HCEC 1CT (cell line): ENCODE measurements around the gene APOL6.
"Not testable (repeated sequence)": the region's sequence is repeated elsewhere in the genome, so short reads cannot be mapped to it uniquely, and the experiment has no call there.

Source experiments
- DNase-seq: peaks from one replicate; pipeline ENCODE4 v3.0.0-alpha.2; 2017

Gene APOL6

GRCh38 chr22:35638410-35638809 is 9.8 kb upstream of the APOL6 start:
- DNase-seq, result peak; percentile 82

DNA sequence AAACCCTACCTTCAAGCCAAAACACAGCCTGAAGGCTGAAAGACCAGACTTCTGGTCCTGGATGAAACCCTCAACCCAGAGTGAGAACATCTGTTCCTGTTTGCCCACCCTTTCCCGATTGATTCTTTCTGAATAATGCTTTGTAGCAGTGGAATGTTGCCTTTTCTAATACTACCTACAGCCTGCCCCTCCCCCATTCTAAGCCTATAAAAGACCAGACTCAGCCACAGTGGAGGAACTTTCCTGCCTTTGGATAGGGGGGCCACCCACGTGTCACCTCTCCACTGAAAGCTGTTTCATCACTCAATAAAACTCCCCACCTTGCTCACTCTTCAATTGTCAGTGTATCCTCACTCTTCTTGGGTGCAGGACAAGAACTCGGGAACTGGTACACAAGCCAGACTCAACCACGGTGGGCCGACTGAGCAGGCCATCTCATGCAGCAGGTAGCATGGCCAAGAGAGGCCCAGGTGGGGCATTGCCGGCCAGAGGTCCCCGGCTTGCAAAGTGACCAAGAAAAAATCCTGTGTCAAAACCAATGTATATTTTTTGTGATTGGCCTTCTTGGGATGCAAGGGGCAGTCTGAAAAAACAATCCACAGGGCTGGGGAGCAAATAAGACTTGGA is 6.6 kb upstream of the APOL6 start:
- no peak for DNase-seq

DNA sequence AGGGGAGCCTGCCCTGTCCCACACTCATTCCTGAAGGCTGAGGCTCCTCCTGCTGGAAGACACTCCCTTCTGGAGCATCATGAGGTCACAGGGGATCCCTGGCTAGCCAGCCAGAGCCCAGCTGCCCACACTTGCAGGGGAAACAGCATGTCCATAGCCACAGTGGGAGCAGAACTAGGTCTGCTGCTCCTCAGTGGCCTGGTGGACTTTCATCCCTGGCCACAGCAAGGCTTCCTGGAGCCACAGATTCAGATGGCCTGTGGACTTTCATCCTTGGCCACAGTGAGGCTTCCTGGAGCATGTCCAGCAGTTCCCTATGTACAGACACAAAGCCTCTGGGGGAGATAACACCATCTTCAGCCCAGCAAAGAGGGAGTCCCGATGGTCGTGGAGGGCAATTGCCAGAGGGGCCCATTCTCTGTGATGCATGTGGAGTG is 5.9 kb upstream of the APOL6 start:
- DNase-seq, result peak; percentile 37

DNA sequence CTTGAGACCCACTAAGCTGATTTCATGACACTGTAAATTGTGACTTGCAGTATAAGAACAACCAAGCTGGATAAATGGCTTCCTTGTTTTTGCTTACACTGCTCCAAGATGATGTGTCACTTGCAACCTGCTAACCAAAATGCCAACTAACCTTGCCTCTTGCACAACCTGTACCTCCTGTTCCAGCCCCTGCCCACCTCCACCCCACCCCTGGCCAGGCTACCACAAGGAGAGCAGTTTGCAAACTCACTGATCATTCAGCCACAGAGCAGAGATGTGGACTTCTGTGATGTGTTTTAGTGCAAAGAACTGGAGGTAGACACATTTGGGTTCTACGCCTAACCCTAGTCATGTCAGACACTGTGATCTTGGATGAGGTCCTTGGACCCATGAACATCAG is 4.3 kb upstream of the APOL6 start:
- DNase-seq, result no peak

DNA sequence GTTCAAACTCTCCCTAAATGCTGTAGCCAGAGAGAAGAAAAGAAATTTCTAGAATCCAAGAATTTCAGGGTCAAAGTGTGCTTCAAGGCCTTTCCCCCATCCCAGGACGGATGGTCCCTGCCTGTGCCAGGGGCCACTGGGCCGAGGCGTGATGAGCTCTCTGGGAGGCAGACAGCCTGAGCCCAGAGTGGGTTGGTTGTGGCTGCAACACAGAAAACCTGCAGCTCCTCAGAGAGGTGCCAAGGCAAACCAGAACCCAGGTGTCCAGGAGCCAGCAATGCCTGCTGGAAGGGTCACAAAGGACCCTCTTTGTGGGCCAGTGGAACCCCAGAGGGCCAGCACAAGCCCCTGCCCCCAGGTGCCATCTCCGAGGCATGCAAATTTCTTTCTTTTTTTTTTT is 2.6 kb upstream of the APOL6 start:
- no peak for DNase-seq

- no peak for DNase-seq
Measured at GRCh38 chr22:35649026-35649553, 844 bp downstream of the APOL6 start.

DNA sequence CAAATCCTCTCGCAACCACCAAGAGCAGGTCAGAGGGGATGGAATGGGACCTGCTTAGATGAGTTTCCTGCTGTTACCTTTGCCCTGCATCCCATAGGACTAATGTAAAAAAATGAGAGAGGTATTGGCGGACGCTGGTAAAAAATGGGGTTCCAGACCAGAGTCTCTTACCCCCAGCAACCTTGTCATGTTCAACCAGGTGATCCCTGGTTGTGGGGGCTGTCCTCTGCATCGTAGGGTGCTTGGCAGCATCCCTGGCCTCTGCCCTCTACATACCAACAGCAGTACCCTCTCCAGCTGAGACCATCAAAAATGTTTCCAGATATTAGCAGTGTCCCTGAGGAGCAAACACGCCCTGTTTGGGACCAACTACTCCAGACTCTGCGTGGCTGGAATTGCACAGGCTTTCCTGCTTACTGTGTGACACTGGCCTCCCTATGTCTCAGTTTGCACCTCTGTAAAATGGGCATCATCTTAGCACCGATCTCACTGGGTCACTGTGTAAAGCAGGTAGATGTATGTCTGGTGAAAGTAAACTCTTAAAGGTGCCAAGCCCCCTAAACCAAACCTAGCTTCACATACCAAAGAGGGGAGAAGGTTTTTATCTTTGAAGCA is 1.5 kb downstream of the APOL6 start:
- no peak for DNase-seq

GRCh38 chr22:35651085-35651484 is 2.8 kb downstream of the APOL6 start:
- DNase-seq, result no peak

- no peak for DNase-seq
Measured at GRCh38 chr22:35653824-35654223, 5.6 kb downstream of the APOL6 start.

DNA sequence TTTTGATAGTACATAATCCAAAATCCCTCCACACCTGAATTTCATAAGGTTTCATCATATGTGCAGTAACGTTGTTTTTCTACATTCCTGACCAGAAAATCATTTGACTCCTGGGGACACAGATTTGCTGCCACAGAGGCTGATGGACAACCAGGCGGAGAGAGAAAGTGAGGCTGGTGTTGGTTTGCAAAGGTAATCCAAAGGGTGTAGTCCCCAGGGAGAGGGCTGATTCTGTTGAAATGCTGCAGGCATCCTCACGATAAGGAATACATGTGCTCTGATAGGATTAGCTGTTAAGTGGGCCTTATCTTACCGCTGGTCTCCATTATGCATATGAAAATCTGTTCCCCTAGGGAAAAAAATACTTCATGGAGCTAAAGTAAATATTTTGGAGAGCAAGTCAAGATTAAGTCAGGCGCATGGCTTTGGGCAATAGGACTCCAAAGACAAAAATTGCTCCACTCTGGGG is 8.1 kb downstream of the APOL6 start:
- DNase-seq, result no peak

DNA sequence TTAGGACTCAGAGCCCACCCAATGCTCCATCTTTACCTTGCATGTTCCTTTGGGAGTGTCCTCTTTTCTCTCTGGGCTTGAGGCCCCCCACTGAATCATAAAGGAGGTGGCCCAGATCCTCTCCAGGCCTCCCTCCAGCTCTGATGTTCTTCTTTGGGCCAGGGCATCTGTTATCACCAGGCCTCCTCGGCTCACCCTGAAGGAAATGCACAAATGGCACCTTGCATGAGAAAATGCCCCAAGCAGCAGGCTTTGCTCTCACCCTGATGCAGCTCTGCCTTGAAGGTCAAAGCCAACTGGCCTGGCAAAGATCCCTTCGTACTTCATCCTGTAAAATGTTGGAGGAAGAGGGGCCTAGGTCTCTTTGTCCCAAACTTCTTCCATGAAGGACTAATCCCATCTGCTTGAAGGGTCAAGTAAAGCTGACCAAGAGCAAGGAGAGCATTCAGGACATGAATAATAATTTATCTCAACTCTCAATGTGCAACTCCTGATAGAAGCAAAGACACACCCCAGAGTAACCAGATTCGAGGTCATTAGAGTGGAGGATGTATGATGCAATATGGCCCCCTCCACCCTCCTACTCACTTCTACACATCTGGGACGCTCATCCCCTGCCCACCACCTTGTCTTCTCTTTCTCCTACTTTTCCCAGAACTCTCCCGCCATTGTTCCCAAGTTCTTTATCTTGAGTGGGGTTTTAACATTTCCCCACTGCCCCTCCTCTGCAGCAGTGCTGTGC is 9.5 kb downstream of the APOL6 start:
- no peak for DNase-seq

DNA sequence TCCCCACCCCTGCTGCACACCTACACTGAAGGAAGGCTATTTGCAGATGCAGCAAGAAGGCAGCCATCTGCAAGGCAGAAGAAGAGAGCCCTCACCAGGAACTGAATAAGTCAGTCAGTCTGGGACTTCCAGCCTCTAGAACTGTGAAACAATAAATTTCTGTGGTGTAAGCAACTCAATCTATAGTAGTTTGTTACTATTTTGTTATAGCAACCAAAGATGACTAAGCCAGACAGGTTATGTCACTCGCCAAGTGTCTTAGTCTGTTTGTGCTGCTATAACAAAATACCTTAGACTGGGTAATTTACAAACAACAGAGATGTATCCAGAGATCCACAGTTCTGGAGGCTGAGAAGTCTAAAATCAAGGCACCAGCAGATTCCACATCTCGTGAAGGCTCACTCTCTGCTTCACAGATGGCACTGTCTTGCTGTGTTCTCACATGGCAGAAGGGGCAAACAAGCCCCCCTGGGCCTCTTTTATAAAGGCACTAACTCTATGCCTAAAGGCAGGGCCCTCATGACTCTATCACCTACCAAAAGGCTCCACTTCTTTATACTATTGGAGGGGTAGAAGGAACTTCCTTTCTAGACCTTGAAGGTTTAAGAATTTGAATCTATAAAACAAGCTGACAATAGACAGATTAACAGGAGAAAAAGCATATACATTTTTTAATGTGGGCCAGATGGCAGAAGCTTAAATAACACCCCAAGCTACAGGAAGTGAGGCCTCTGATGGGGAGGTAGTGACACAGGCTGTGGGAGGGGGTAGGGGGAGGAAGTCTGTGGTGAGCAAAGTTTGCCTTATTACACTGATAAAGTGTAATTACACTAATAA is 12.3 kb downstream of the APOL6 start:
- DNase-seq, result no peak

GRCh38 chr22:35661464-35661863 is 13.2 kb downstream of the APOL6 start:
- DNase-seq, result peak; percentile 38

GRCh38 chr22:35662914-35663313 is 14.7 kb downstream of the APOL6 start:
- DNase-seq, result no peak

DNA sequence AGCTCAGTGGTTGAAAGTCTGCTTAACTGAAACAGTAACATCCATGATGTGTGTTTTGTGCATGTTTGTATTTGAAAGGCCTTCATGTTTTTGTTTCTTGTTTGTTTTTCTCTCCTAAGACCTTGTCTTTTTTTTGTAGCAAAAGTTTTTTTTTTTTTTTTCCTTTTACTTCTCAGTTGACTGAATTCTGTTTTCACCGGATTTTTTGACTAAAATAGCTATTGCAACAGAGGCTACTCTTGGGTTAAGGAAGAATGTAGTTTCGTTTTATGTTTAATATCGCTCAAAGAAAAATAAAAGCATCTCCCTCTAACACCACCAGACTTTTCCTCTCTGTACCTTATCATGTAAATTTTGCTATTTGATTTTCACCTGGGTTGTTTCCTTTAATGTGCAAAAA is 15.1 kb downstream of the APOL6 start:
- no peak for DNase-seq

DNA sequence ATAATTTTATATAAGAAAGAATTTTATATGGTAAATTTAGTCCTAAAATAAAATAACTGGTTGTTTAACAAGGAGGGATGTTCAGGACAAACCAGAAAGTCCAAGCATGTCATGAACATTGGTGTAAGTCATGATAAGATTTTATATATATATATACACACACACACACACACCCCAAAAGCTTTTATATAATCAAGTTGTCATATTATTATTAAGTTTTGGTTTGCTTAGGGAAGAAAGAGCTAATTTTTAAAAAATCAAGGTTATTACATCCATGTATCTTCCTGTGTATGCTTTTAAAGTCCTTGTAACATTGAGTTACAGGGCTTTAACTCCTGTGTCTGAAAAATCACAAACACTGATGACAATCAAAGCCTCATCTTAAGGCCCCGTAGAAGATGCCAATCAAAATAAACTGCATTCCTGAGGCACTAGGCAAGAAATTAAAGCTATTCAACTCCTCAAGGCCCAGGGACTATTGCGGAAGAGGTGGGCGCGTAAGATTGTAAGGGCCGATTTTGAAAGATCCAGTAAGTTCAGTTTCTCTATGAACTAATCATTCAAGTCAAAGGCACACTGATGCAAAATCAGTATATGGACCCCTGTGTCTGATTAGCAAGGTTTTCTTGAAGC is 16.8 kb downstream of the APOL6 start:
- DNase-seq, result no peak

DNA sequence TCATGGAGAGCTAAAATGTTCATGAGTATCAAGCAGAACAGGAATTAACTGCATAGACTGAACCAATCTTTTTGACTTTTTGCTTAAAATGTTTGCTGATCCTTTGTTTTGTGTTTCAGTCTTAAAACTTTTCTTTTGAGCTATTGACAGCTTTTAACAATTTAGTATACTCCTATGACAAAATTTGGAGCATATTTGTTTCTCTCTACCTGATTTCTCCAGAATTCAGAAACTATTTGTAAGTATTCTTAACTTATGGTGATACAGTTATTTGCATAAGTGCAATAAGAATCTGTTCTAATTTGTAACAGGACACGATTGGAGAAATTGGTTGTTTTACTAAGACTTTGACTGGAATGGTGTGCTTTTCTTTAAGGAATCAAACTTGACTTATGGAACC is 18.5 kb downstream of the APOL6 start:
- DNase-seq, result not testable (repeated sequence)

DNA sequence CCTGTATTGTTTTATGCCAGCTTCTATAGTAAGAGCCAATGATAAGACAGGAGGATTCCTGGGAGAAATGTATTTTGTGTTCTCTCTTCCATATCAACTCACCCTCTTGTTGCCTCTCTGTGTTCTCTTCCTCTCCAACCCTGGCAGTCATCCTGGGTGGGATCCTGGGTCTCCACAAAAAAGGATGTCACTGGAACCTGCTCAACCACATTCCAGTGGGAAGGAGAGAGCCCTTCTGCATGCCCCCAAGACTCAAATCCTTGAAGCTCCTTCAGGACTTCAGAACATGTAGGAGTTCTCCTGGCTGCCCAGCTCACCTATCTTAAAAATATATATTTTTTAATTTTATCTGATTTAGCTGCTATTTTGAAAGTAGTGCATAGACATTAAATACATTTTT is 26.1 kb downstream of the APOL6 start:
- DNase-seq, result no peak

DNA sequence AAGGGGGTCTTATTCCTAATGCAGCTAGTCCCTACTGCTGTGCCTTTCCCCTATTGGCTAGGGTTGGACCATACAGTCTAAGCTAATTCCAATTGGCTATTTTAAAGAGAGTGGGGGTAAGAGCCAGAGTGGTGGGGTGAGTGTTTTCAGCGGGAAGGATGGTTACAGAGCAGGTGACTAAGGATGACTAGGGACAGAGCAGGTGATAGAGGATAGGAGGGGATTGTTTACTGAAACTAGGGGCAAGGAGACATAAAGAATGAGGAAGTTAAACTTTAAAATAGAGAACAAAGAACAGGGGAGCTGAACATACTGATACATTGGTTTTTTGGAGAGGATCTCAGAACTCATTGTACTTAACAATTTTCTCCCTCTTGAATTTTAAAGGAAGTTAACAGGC is 27.8 kb downstream of the APOL6 start:
- DNase-seq, result not testable (repeated sequence)

GRCh38 chr22:35677460-35678187 is 29.4 kb downstream of the APOL6 start:
- DNase-seq, result no peak

DNA sequence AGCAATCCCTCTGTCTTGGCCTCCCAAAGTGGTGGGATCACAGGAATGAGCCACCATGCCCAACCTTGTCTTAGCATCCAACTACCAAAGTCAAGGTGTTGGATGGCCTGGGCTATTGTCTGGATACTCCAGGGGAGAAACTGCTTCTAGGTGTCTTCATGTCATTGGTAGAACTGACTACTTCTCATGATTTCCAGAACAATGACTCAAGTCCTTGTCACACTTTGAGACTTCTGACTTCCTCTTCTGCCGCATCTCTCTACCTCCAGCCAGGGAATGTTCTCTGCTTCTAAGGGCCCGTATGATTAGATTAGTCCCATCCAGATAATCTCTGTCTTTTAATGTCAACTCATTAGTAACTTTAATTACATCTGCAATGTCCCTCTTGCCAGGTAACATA is 30.6 kb downstream of the APOL6 start:
- no peak for DNase-seq

- not testable (repeated sequence) for DNase-seq
Measured at GRCh38 chr22:35679492-35679891, 31.2 kb downstream of the APOL6 start.
